HL-60 (cell line): ENCODE data around the gene EYA2.

Source experiments
- DNase-seq, 2 experiments: peaks; one replicate each; pipeline ENCODE4 v3.0.0-alpha.2; 2010 to 2020; ENCODE audit warnings: low read depth in 1 of 2, low spot score in 1 of 2
- H3K27ac ChIP-seq: fragments of 250-450 bp; sonication (Bioruptor Pico); replicated peaks from 2 replicates; pipeline ENCODE4 v1.5.1; 2020; ENCODE audit warnings: mild to moderate bottlenecking, moderate library complexity
- H3K27me3 ChIP-seq: fragments of 250-450 bp; sonication (Bioruptor Pico); 2 replicates; pipeline ENCODE4 v1.5.1; 2021; ENCODE audit warnings: mild to moderate bottlenecking, moderate library complexity; ENCODE audit not compliant: insufficient read depth, poor library complexity, severe bottlenecking
- H3K4me3 ChIP-seq: replicated peaks from 2 replicates; pipeline ENCODE4 v1.5.1; 2011; ENCODE audit warnings: mild to moderate bottlenecking, control low read depth, low read length; ENCODE audit not compliant: insufficient read depth
- GABPA ChIP-seq: IDR thresholded peaks from 2 replicates; pipeline ENCODE4 v1.6.1; 2012; ENCODE audit warnings: low read depth
- POLR2AphosphoS5 ChIP-seq: IDR thresholded peaks from 2 replicates; pipeline ENCODE4 v1.6.1; 2012; ENCODE audit warnings: low read depth
- SPI1 ChIP-seq: IDR thresholded peaks from 2 replicates; pipeline ENCODE4 v1.6.1; 2012; ENCODE audit warnings: low read depth, mild to moderate bottlenecking, borderline replicate concordance
- TF ChIP-seq, protein P1 (sequence below): IDR thresholded peaks from one replicate; pipeline ENCODE4 v1.5.1; 2011; ENCODE audit warnings: low read length, control low read depth, inconsistent platforms; ENCODE audit not compliant: insufficient read depth
- TF ChIP-seq, protein P2 (sequence below): IDR thresholded peaks from 2 replicates; pipeline ENCODE4 v1.6.1; 2012; ENCODE audit warnings: low read depth; ENCODE audit not compliant: insufficient replicate concordance

Gene EYA2

DNA sequence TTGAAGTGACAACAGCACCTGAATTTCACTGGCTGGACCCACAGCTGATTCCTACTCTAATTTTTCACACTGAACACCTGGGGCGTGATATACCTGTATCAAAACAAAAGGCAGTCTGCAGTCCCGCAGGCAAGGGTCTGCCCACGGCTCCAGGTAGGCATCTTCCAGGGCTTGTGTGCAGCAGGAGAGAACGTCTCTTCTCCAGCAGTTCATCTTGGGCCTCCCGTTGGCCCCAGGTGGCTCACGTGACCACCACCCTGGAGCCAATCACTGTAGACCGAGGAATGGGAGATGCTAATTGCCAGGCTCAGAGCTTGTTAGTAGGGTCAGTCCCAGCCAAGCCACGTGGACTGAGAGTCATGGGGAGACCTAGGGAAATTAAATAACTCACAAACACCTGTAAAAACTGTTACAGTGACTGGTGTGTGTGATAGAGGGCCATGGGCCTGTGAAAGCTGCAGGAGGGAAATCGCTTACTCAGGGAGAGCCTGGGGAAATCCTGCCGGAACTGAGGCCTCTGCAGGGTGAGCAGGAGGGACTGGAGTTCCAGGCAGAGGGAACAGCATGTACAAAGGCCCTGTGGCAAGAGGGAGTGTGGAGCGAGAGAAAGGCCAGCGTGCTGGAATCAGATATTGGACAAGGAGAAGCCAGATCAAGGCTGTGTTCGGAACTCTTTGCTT, 83.4 kb downstream of the EYA2 start:
- DNase-seq = no peak
- Histone ChIP-seq H3K27ac (no peak overlapping the region), H3K27me3 (peaks cover 6% of the 10 kb centered on the region), H3K4me3 (no peak overlapping the region)
- TF ChIP-seq SPI1 (no peak), GABPA (no peak)

DNA sequence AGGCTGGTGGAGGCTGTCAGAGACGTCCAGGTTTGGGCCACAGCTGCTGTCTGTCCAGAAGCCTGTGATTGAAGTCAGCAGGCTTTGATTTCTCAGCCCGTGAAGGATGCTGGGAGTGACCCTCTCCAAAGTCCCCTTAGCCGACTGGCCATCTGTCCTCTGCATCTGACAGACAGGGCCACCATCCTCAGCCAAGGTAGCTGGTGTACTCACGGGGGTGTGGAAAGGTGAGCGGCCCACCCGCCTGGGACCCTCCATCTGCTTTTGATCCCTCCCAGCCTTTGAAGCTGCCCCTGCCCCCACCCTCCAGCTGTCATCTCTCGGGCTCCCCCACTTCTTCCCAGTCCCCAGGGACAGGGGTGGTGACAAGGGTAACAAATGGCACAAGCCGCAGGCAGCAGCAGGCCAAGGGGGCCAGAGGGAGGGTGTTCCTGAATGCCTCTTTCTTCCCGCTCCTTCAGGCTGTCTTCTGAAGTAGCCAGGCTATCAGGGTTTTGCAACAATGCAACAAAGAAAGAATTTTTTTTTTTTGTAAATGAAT, 84.4 kb downstream of the EYA2 start:
- TF ChIP-seq, protein P1, sequence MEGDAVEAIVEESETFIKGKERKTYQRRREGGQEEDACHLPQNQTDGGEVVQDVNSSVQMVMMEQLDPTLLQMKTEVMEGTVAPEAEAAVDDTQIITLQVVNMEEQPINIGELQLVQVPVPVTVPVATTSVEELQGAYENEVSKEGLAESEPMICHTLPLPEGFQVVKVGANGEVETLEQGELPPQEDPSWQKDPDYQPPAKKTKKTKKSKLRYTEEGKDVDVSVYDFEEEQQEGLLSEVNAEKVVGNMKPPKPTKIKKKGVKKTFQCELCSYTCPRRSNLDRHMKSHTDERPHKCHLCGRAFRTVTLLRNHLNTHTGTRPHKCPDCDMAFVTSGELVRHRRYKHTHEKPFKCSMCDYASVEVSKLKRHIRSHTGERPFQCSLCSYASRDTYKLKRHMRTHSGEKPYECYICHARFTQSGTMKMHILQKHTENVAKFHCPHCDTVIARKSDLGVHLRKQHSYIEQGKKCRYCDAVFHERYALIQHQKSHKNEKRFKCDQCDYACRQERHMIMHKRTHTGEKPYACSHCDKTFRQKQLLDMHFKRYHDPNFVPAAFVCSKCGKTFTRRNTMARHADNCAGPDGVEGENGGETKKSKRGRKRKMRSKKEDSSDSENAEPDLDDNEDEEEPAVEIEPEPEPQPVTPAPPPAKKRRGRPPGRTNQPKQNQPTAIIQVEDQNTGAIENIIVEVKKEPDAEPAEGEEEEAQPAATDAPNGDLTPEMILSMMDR = no peak
- TF ChIP-seq, protein P2, sequence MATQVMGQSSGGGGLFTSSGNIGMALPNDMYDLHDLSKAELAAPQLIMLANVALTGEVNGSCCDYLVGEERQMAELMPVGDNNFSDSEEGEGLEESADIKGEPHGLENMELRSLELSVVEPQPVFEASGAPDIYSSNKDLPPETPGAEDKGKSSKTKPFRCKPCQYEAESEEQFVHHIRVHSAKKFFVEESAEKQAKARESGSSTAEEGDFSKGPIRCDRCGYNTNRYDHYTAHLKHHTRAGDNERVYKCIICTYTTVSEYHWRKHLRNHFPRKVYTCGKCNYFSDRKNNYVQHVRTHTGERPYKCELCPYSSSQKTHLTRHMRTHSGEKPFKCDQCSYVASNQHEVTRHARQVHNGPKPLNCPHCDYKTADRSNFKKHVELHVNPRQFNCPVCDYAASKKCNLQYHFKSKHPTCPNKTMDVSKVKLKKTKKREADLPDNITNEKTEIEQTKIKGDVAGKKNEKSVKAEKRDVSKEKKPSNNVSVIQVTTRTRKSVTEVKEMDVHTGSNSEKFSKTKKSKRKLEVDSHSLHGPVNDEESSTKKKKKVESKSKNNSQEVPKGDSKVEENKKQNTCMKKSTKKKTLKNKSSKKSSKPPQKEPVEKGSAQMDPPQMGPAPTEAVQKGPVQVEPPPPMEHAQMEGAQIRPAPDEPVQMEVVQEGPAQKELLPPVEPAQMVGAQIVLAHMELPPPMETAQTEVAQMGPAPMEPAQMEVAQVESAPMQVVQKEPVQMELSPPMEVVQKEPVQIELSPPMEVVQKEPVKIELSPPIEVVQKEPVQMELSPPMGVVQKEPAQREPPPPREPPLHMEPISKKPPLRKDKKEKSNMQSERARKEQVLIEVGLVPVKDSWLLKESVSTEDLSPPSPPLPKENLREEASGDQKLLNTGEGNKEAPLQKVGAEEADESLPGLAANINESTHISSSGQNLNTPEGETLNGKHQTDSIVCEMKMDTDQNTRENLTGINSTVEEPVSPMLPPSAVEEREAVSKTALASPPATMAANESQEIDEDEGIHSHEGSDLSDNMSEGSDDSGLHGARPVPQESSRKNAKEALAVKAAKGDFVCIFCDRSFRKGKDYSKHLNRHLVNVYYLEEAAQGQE = no peak
- TF ChIP-seq SPI1 (no peak), GABPA (no peak), POLR2AphosphoS5 (no peak)
- Histone ChIP-seq H3K27ac (no peak overlapping the region), H3K4me3 (no peak overlapping the region), H3K27me3 (peaks cover 6% of the 10 kb centered on the region)
- DNase-seq = no peak

DNA sequence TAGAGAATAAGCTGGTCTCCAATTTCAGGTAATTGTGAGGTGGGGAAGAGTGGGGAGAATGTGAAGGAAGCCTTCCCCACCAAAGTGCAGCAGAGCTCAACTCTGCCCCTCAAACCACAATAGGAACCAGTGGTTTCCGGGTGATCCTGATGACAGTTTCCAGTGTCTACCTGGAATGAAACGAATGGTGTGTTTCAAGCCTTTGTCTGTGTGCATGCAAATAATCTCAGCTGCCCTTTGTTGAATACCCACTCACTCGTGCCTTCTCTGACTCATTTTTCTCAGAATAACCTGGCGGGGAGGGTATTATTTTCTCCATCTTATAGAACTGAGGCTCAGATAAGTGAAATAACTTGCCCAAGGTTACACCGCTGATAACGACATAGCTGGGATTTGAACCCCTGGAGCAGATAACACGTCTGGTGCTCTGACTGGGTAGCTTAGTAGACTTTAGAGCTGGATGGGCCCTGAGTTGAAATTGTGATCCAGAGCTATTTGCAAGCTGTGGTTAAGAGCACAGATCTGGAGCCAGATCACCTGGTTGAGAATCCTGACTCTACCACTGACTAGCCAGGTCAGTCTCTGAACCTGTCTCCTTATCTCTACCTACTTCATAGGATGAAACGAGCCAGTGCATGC, 85.1 kb downstream of the EYA2 start:
- no peak overlapping the region for H3K27ac ChIP-seq
- no peak overlapping the region for H3K4me3 ChIP-seq
- peaks cover 6% of the 10 kb centered on the region for H3K27me3 ChIP-seq
- TF ChIP-seq, protein P1 = no peak
- TF ChIP-seq, protein P2 = no peak
- TF ChIP-seq POLR2AphosphoS5 (no peak), GABPA (no peak), SPI1 (no peak)
- no peak for DNase-seq

DNA sequence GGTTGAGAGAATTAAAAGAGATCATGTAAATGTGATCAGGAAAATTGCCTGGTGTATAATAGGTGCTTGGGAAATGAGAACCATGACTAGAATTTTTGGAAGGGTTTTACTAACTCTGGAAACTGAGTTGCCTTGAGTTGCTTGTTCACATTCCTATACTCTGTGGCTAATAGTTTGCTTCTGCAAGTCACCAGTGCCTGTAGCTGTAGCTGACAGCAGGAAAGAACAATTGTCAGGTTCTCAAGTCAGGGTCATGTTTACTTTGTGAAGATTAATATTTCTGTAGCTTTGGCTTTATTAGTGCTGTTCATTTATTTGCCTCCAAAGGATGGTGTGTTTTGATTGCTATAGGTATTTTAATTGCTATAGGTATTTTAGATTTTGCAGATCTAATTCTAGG, 86.5 kb downstream of the EYA2 start:
- TF ChIP-seq POLR2AphosphoS5 = no peak
- TF ChIP-seq, protein P1 = no peak
- TF ChIP-seq, protein P2 = no peak
- TF ChIP-seq GABPA = no peak
- no peak for TF ChIP-seq SPI1
- no peak for DNase-seq
- H3K27ac ChIP-seq = no peak overlapping the region

More for the DNA sequence above, 86.5 kb downstream of the EYA2 start:
- no peak overlapping the region for H3K4me3 ChIP-seq
- H3K27me3 ChIP-seq = peaks cover 6% of the 10 kb centered on the region
